GM12892 (cell line): ENCODE measurements around the gene SEPTIN2.

Experiments used
- POLR2AphosphoS5 ChIP-seq: IDR thresholded peaks from 2 replicates; pipeline ENCODE4 v1.6.1; 2011; ENCODE audit warnings: low read depth, low read length, control low read depth
- TAF1 ChIP-seq: IDR thresholded peaks from 2 replicates; pipeline ENCODE4 v1.6.1; 2011; ENCODE audit warnings: low read depth, mild to moderate bottlenecking, control low read depth, low read length, borderline replicate concordance

GRCh38 chr2:241298673-241299072 lies 17.1 kb upstream of the SEPTIN2 start:
- TF ChIP-seq TAF1 (no peak), POLR2AphosphoS5 (no peak)
